HG02763 (cell line): ENCODE measurements around the gene ANKRD11.
"Not testable (repeated sequence)": the region's sequence is repeated elsewhere in the genome, so short reads cannot be mapped to it uniquely, and the experiment has no call there.

Experiments used
- ATAC-seq: cut with Tn5 transposase; IDR thresholded peaks from one replicate; pipeline ENCODE4 v1.9.1; 2021; ENCODE audit warnings: mild to moderate bottlenecking, moderate library complexity; ENCODE audit not compliant: unreplicated experiment

ANKRD11 gene

DNA sequence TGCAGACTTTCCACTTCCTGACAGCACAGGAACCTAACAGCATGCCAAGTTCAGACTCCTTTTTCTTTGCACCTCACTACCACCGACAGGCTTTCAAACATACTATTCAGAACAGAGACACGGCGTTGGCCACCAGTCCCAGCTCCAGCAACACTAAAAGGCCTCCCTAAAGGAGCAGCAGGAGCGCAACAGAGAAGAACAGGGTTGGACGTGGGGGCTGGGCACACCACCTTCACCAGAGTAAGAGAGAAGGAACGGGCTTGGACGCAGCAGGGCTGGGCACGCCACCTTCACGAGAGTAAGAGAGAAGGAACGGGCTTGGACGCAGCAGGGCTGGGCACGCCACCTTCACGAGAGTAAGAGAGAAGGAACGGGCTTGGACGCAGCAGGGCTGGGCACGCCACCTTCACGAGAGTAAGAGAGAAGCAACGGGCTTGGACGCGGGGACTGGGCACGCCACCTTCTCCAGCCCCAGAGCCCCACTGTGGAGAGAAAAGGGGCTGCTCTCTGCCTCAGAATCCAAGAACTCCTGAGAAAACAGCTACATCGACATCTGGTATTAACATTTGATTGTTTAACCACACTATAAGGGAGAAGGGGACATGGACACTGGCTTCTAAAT, 56.9 kb downstream of the ANKRD11 start:
- not testable (repeated sequence) for ATAC-seq

DNA sequence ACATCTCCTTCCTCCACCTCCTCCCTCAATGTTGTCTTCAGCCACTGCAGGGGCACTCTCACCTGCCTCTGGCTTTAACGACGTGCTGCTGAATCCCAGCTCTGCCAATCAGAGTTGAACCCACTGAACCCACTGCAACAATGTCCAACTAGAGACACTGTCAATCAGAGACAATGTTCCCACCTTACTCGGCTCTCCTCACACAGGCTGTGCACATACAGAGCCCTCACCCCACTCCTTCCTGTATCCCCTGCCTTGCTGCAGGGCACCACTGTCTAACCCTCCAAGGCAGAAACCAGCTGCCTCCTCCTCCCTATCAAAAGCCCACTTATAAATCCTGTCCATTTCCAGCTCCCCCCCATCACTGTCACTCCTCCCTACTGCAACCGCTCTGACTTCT, 58.7 kb downstream of the ANKRD11 start:
- no peak for ATAC-seq

DNA sequence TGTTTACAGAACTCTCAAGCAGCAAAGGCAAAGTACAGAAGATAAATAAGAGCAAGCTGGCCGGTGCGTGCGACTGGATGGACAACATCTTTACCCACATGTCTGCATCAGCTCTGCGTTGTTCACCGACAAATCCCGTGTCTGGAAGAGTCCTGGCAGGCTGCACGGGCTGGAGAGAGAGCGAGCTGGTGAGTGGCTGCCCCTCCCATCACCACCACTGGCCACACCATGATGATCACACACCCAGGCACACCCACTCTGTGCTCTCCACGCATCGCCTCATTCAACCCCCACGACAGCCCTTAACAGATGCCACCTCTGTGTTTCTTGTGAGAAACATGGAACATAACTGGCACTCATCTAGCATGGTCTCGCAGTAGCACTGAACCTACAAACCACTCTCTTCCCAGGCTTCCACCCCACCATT, 59.2 kb downstream of the ANKRD11 start:
- no peak for ATAC-seq

DNA sequence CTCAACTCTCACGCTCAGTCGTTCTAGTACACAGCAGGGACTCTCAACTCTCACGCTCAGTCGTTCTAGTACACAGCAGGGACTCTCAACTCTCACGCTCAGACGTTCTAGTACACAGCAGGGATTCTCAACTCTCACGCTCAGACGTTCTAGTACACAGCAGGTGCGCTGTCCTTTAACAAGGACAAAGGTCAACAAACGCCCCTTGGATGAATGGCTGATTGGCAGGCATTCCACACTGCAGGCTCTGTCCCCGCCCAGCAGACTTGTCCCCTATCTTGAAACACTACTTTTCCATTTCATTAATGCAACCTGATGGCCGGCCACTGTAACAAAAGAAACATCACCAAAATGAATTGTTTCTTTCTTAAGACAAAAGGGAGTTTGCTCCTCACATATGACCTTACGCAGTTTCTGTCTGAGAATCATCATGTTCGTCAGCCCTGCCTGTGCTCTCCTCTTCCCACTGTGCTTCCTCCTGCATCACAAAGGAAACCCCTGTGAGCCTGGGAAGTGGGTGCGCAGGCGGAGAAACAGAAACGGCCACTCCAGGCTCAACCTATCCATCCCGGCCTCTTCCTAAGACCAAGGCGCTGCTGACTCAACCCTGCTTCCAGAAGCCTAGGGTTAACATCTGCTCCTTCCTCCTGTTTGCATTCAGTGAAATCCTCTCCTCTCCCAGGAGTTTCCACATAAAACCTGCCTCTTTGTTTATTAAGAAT, 59.8 kb downstream of the ANKRD11 start:
- ATAC-seq: no peak

DNA sequence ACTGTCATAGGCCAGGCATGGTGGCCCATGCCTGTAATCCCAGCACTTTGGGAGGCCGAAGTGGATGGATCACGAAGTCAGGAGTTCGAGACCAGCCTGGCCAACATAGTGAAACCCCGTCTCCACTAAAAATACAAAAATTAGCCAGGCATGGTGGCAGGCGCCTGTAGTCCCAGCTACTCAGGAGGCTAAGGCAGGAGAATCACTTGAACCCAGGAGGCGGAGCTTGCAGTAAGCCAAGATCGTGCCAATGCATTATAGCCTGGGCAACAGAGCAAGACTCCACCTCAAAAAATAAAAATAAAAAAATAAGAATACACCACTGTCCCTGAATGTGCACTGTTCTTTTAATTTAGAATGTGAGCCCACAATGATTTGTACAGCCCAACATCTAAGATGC, 61.8 kb downstream of the ANKRD11 start:
- not testable (repeated sequence) for ATAC-seq

DNA sequence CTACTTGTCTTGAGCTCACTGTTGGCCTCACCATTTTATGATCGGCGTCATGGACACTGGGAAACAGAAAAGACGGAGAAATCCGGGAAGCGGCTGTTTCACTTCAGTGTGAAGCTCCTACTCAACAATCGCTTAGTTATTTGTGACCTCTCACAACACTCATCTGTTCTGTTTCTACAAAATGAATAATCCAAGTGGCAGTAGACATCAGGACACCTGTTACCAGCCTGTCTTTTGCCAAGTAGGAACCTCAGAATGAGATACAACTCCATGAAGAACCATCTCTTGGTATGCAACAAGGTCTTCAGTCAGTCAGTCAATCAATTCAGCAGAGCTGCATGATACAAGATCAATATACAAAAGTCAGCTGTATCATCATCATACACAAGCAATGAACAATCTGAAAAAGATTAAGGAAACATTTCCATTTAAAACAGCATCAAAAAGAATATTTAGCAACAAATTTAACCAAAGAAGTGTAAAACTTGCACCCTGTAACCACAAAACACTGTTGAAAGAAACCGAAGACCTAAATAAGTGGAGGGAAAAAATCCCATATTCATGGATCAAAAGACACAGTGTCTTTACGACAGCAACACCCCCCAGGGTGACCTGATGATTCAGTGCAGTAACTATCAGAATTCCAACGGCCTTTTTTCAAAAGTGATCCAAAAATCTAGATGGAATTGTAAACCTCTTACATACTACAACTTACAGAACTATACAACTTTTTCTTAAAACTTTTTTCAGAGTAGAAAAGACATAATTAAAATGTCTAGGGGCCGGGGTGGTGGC, 63.4 kb downstream of the ANKRD11 start:
- no peak for ATAC-seq

DNA sequence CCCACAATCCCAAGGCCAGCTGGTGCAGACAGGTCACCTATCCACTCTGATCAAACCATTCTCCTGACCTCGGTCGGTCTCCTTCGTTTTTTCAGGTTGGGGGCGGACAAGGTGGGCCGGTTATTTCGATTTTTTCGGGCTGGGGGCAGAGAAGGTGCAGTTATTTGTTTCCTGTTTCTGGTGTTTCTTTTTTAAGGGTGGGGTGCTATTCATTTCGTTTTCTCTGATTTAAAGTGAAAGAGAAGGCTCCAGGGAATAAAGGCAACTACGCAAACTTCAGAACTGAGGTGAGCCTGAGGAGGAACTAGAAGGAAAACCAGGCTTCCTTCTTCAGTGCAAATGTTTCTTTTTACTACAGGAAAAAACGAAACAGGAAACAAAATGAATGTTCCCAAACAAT, 64.8 kb downstream of the ANKRD11 start:
- no peak for ATAC-seq

DNA sequence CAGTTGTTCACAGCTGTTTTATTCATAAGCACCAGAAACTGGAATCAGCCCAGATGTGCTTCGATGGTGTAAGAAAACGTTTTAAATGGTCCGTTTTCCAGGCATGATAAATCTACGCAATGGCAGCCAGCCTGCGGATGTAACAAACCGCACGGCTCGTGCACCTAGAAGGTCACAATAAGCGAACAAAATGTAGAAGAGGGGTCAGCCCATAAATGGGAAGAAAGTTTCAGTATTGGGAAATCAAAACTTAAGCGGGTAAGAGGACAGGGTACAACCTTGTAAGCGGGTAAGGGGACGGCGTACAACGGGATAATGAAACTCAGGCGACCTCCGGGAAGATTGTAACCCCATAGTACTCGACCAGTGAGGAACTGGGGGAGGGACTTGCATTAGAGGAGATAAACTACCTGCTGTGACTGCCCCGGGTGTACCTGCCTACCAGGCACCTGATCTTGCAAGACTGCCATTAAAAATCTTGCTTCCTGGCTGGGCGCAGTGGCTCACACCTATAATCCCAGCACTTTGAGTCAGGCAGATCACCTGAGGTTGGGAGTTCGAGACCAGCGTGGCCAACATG, 66.6 kb downstream of the ANKRD11 start:
- ATAC-seq: no peak

DNA sequence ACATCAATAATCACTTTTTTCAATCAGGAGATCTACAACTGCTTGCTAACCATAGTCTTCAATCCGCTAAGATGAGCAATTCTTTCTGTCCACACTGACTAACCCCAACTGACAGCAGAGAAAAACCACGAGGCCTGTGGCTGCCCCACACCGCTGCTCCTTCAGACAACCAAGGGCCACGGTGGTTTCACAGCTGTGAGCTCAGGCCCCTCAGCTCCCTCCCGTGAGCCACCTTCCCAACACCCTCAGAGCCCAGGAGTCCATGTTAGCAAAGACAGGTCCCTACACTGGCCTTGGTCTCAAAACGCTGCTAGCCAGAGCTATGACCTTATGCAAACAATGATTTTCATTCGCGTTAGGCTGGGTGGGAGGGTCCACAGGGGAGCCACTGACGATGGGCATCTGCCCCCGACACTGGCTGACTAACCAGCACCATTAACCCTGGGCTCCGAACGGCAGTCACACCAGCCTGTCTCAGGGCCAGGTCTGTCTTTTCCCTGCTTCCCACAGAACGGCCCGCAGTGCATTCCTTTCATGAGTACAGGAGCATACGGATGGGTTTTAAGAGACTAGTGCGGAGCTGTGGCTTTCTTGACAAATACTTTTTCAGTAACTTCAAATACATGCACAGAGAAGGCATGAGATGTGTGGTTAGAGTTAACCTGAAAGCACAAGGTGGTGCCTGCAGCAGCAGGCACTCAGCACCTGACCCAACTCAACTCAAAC, 67.3 kb downstream of the ANKRD11 start:
- ATAC-seq: peak; percentile 63

DNA sequence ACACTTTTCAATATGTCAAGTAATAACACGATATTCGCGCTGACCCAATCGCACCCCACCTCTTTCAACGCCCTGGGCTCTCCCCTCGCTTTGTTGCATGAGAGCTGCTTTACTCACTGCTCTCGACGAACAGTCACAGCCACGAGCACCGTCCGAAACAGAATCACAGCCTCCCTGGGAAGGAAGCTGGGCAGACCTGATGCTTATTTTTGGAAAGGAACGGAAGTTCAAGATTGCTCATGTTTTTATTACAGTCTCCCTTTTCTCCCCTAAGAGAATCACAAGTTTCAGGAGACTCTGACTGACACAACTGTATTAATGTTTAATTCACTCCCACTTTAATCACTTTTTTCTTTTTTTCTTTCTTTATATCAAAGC, 67.8 kb downstream of the ANKRD11 start:
- peak; percentile 62 for ATAC-seq

DNA sequence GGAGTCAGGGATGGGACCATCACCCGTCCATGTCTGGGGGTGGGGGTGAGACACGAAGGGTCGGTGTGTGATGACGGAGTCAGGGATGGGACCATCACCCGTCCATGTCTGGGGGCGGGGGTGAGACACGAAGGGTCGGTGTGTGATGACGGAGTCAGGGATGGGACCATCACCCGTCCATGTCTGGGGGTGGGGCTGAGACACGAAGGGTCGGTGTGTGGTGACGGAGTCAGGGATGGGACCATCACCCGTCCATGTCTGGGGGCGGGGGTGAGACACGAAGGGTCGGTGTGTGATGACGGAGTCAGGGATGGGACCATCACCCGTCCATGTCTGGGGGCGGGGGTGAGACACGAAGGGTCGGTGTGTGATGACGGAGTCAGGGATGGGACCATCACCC, 69.1 kb downstream of the ANKRD11 start:
- not testable (repeated sequence) for ATAC-seq

DNA sequence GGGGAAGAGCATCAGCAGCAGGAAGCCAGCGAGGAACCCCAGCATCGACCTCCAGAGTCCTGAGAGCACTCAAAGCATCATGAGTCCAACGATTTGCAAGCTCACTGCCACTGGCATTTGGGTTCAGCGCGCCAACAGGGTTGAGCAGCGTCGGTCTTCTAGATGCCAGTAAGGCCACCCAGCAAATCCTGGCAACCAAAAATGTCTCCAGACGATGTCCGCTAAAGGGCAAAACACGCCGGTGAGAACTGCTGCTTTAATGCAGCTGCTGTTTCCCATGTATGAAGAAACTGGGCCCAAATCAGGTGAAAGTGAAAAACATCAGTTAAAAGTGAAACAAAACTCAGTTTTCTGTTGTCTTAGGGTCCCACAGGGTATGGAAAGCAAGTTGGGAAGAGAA, 70.2 kb downstream of the ANKRD11 start:
- no peak for ATAC-seq

DNA sequence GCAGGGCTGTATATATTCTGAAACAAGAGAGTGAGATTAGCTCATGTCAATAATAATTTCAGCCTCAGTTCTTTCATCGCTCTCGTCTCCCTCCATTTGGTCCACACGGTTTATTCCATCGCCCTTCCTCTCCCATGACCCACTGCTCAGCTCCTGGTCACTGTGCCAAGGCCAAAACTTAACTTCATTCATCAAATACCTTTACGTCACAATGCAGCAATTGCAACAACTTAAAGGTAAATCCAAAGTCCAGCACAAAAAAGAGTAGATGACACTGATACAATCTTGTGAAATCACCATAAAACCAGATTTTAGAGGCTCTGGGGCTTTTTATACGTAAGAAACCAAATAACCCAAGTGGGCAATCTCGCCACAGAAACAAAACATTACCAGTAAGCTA, 72.0 kb downstream of the ANKRD11 start:
- ATAC-seq: no peak

DNA sequence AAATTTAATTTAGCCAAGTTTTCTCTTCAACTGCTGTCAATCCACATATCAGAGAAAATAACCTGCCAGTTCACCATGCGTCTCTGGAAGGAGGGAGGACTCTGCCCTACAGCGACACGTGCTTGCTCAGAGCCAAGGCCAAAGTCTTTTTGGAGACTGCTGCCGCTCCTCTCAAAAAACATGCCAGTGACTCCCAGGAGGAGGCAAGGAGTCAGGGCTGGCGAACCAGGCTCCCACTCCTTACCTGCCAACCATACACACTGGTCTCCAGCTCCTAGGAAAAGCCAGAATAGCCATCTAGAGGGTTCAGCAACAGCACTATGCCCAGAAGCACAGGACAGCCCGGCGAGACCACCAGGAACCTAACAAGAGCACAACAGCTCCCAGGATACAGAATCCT, 73.0 kb downstream of the ANKRD11 start:
- no peak for ATAC-seq

DNA sequence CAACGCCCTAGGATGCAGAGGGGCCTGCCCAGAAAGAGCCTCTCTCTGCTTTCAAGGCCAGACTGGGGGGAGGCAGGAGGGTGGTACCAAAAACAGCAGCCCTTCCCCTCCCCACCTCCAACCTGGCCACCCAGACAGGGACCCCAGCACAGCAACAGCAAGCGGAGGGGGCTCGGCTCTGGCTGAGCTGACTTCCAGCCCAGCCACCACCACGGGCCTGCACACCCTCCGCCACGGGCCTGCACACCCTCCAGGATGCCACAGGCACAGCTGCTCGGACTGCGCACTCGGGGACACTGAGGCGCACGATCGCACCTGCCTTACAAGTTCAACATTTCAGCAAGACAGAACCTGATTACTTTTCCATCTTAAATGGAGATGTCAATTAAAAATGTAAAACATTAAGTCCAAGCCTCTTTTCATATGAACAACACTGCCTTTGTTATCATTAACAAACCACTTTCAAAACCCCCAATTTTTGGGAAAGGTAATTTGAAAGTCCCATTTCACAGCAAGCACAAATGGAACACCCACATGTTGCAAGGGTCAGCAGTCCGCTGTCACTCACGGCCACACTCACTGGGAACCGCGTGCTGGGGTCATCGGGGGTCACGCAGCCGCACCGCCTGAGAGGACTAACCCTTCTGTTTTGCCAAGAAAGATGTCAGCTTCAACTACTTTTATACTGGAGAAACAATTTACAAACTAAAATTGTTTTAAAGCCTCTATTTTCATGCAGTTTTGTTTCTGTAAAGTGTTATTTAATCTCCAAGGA, 76.4 kb downstream of the ANKRD11 start:
- no peak for ATAC-seq

DNA sequence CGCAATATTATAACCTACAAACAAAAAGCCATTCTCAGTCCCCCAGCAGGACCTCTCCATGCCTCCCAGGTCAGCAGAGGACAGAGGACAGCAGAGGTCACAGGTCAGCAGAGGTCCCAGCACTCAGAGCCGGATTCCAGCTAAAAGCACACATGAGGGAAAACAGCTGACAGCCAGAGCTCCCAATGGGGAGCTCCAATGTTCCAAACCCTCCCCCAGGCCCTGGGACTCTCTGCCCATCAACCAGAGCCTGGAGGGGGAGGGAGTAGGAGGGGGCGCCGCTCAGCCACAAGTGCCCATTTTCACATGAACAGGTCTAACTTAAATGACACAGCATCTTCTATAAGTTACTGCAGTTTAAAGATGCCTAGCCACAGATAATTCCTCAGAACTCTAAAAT, 77.5 kb downstream of the ANKRD11 start:
- ATAC-seq: no peak

DNA sequence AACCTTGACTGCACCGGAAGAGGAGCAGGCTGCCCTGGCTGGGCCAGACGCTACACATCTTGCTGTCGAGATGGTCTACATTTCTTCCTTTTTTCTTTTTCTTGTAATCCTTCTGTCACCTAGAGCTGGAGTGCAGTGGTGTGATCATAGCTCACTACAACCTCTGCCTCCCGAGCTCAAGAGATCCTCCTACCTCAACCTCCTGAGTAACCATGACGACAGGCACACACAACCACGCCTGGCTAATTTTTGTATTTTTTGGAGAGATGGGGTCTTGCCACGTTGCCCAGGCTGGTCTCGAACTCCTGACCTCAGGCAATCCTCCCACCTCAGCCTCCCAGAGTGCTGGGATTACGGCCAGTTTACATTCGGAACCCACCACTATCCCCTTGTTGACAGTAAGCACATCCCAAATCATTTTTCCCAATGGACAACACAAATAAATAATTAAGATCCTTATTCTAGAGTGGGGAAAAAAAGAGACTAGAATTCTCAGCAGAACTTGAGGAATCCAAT, 79.0 kb downstream of the ANKRD11 start:
- ATAC-seq: no peak

DNA sequence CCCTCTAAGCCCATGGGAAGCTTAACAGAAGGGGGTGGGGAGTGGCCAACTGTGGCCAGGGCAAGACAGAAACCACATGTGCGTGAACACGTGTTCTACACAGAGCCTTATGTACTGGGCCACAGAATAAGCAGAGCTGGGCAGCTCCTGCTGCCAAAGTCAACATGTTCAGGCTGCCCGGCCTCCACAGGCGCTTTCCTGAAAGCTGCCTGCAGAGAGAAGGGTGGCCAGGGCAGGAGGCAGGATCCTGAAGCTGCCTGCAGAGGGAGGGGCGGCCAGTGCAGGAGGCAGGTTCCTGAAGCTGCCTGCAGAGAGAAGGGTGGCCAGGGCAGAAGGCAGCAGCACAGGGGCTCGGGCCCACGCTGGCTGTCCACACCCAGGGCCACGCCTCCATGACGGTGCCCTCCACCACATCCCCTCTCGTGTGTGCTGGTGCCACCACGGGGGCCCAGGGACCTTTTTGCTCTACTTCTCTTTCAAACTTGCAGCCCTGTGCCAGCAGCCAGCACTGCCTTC, 79.5 kb downstream of the ANKRD11 start:
- no peak for ATAC-seq

DNA sequence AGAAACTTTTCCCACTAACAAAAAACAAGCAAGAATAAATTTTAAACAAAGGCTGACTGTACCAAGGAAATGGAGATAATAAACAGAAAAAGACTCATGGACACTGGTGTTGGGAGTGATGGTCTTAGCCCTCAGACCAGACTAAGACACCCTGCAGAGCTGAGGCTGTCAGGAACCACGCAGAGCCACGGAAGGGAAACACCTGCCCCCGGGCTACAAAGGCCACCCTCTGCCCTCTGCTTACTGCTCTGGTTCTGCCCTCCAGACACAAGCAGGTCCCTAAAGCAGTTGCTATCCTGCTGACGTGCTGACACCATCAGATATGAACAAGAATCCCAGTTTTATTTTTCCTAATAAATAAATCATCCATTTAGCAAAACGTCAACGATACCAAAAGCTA, 80.0 kb downstream of the ANKRD11 start:
- ATAC-seq: no peak
